ENCODE measurements around the gene MOGAT1. TPM values are rescaled to one million over a fixed set of nuclear protein-coding genes. Genes with fewer than 3 reads are reported as not detected.

MOGAT1 gene
- total and polyA plus RNA-seq, 2 of the 4 experiments (the other 2 are of a cell fraction): not detected

DNA sequence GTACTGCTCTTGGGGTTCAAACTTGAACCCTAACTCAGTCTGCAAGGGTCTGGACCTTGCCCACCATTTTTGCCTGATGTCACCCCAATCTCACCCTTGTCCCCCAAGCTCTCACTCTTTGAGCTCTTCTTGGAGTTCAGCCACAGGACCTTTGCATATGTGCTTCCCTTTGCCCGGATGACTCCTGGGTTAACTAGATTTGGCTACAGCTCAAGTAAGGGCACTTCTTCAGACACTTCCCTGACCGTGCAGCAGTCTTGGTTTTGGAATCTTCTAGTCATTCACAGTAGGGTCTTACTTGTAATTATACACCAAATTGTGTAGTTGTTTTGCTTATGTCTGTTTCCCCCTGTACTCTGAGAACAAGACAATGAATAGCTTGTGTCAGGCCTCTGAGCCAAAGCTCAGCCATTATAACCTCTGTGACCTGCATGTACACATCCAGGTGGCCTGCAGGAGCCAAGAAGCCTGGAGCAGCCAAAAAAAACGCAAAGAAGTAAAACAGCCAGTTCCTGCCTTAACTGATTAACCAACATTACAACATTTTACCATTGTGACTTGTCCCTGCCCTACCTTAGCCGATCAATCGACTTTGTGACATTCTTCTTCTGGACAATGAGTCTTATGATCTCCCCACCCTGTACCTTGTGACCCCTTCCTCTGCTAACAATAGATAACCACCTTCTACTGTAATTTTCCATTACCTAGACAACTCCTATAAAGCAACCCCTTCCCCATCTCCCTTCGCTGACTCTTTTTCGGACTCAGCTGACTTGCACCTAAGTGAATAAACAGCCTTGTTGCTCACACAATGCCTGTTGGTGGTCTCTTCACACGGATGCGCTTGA, 1.0 kb upstream of the MOGAT1 start:
- Histone ChIP-seq H3K27ac (ENCODE audit: insufficient read depth, low read length) (no peak overlapping the region), H4K91ac (ENCODE audit: insufficient read depth, low read depth, low read length) (no peak overlapping the region), H2BK15ac (ENCODE audit: low read depth, low read length) (no peak overlapping the region), H3K23ac (ENCODE audit: low read depth, low read length) (no peak overlapping the region), H3K9me1 (ENCODE audit: insufficient read depth, low read length) (no peaks in the 10 kb centered on the region), H3K9me3 (ENCODE audit: control insufficient read depth, insufficient read depth, low read length) (no peaks in the 10 kb centered on the region), H4K8ac (ENCODE audit: low read depth in 2 of 2, low read length in 2 of 2) (no peak overlapping the region), H3K4ac (ENCODE audit: low read depth, low read length) (no peak overlapping the region), H3K79me1 (ENCODE audit: low read depth in 1 of 2, low read length in 2 of 2) (no peaks in the 10 kb centered on the region), H2BK20ac (ENCODE audit: low read depth, low read length) (no peak overlapping the region), H3K9ac (ENCODE audit: low read depth, low read length) (no peak overlapping the region), H2AFZ (replicated peaks; ENCODE audit: low read length, poor library complexity) (no peak overlapping the region), H3K18ac (ENCODE audit: low read depth, low read length) (no peak overlapping the region), H2BK120ac (ENCODE audit: low read depth, low read length) (no peak overlapping the region), H3K4me3 (ENCODE audit: insufficient read depth, low read depth, low read length) (no peak overlapping the region), H3K36me3 (ENCODE audit: control insufficient read depth, insufficient read depth, low read length) (no peaks in the 10 kb centered on the region), H2BK5ac (ENCODE audit: low read depth, low read length, poor library complexity, severe bottlenecking) (no peak overlapping the region), H3K4me2 (ENCODE audit: low read depth, low read length) (no peak overlapping the region), H2AK9ac (replicated peaks; ENCODE audit: low read depth, low read length, poor library complexity) (no peak overlapping the region), H4K20me1 (ENCODE audit: insufficient read depth, low read length) (no peaks in the 10 kb centered on the region), H3K27me3 (ENCODE audit: control insufficient read depth, insufficient read depth, low read length) (peaks cover 36% of the 10 kb centered on the region), H3K14ac (replicated peaks; ENCODE audit: low read depth, low read length) (no peak overlapping the region), H4K5ac (ENCODE audit: low read depth, low read length) (no peak overlapping the region), H2AK5ac (ENCODE audit: low read depth, low read length) (no peak overlapping the region), H3K56ac (ENCODE audit: extremely low read depth, insufficient read depth, low read length) (no peak overlapping the region), H3K4me1 (ENCODE audit: control insufficient read depth, insufficient read depth, low read length) (no peaks in the 10 kb centered on the region)
- no peak for ATAC-seq (ENCODE audit: low read depth)
- ChIA-PET POLR2A (ENCODE audit: unreplicated experiment) (no interaction called here), CTCF (no interaction called here)
- intact Hi-C loops (cut with micrococcal nuclease): no loop called here
- no TSS peak for BruUV-seq (replicated peaks)
- in situ Hi-C loops (cut with MboI; ENCODE audit: low sequenced_read_pairs): no loop called here
- DNase-seq: no peak
- TF ChIP-seq, protein P1, sequence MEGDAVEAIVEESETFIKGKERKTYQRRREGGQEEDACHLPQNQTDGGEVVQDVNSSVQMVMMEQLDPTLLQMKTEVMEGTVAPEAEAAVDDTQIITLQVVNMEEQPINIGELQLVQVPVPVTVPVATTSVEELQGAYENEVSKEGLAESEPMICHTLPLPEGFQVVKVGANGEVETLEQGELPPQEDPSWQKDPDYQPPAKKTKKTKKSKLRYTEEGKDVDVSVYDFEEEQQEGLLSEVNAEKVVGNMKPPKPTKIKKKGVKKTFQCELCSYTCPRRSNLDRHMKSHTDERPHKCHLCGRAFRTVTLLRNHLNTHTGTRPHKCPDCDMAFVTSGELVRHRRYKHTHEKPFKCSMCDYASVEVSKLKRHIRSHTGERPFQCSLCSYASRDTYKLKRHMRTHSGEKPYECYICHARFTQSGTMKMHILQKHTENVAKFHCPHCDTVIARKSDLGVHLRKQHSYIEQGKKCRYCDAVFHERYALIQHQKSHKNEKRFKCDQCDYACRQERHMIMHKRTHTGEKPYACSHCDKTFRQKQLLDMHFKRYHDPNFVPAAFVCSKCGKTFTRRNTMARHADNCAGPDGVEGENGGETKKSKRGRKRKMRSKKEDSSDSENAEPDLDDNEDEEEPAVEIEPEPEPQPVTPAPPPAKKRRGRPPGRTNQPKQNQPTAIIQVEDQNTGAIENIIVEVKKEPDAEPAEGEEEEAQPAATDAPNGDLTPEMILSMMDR (conservative IDR thresholded peaks at IDR 0.05; ENCODE audit: low read depth, low read length): no peak
- TF ChIP-seq BHLHE40 (IDR thresholded peaks at IDR 0.05; ENCODE audit: low read depth, low read length) (no peak), CHD1 (IDR thresholded peaks at IDR 0.05; ENCODE audit: low read depth, low read length) (no peak), POLR2A (IDR thresholded peaks at IDR 0.05; ENCODE audit: low read depth, low read length) (no peak), FOS (IDR thresholded peaks at IDR 0.05; ENCODE audit: low read depth, low read length) (no peak), RFX5 (IDR thresholded peaks at IDR 0.05; ENCODE audit: low read depth, low read length) (no peak), RAD21 (IDR thresholded peaks at IDR 0.05; ENCODE audit: low read length) (no peak), MXI1 (IDR thresholded peaks at IDR 0.05; ENCODE audit: borderline replicate concordance, low read depth, low read length) (no peak), MAFK (IDR thresholded peaks at IDR 0.05; ENCODE audit: low read depth, low read length) (no peak), SMC3 (IDR thresholded peaks at IDR 0.05; ENCODE audit: low read depth, low read length) (no peak), NFE2L2 (IDR thresholded peaks at IDR 0.05; ENCODE audit: low read depth, low read length) (no peak)
- TF ChIP-seq, protein P2, sequence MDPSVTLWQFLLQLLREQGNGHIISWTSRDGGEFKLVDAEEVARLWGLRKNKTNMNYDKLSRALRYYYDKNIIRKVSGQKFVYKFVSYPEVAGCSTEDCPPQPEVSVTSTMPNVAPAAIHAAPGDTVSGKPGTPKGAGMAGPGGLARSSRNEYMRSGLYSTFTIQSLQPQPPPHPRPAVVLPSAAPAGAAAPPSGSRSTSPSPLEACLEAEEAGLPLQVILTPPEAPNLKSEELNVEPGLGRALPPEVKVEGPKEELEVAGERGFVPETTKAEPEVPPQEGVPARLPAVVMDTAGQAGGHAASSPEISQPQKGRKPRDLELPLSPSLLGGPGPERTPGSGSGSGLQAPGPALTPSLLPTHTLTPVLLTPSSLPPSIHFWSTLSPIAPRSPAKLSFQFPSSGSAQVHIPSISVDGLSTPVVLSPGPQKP (IDR thresholded peaks at IDR 0.05; ENCODE audit: borderline replicate concordance, low read depth, low read length): no peak
- TF ChIP-seq, protein P3, sequence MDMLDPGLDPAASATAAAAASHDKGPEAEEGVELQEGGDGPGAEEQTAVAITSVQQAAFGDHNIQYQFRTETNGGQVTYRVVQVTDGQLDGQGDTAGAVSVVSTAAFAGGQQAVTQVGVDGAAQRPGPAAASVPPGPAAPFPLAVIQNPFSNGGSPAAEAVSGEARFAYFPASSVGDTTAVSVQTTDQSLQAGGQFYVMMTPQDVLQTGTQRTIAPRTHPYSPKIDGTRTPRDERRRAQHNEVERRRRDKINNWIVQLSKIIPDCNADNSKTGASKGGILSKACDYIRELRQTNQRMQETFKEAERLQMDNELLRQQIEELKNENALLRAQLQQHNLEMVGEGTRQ (IDR thresholded peaks at IDR 0.05; ENCODE audit: low read depth, low read length): no peak
- dilution Hi-C loops (cut with HindIII; ENCODE audit: low sequenced_read_pairs, unreplicated experiment): no loop called here
- WGBS, 2 experiments (ENCODE audit: extremely low coverage in 2 of 2, insufficient read length in 1 of 2): 83% methylated on average over 4 of the region's 9 CpGs; no CpG with 5 or more reads in 1 of the 2 experiments
